Stimulated activated effector memory CD8-positive, alpha-beta T cell treated with anti-CD3 and anti-CD28 coated beads, Interleukin-12 subunit alpha, Interleukin-12 subunit beta, amount 100 ng/mL, for 72 hours (primary cell): ENCODE measurements around the gene BLM.
"Not testable (repeated sequence)": the region's sequence is repeated elsewhere in the genome, so short reads cannot be mapped to it uniquely, and the experiment has no call there.

Source experiments
- ATAC-seq: fragments of 150-1000 bp; cut with Tn5 transposase; 2 replicates; pipeline ENCODE4 v1.10.0; 2021
- DNase-seq, 2 donors: peaks; one replicate each; pipeline ENCODE4 v3.0.0; 2021 to 2022; ENCODE audit warnings: low spot score in 2 of 2
- H3K27ac Mint-ChIP-seq: one replicate; pipeline ENCODE4 v1.8.0; 2022; ENCODE audit warnings: mild to moderate bottlenecking, mixed read lengths
- H3K36me3 Mint-ChIP-seq: one replicate; pipeline ENCODE4 v1.8.0; 2022; ENCODE audit warnings: mild to moderate bottlenecking, mixed read lengths
- H3K4me1 Mint-ChIP-seq: one replicate; pipeline ENCODE4 v1.8.0; 2022; ENCODE audit warnings: mixed read lengths
- H3K4me3 Mint-ChIP-seq: one replicate; pipeline ENCODE4 v1.8.0; 2022; ENCODE audit warnings: mild to moderate bottlenecking, mixed read lengths
- H3K9me3 Mint-ChIP-seq: one replicate; pipeline ENCODE4 v1.8.0; 2022; ENCODE audit warnings: mixed read lengths

The BLM gene

DNA sequence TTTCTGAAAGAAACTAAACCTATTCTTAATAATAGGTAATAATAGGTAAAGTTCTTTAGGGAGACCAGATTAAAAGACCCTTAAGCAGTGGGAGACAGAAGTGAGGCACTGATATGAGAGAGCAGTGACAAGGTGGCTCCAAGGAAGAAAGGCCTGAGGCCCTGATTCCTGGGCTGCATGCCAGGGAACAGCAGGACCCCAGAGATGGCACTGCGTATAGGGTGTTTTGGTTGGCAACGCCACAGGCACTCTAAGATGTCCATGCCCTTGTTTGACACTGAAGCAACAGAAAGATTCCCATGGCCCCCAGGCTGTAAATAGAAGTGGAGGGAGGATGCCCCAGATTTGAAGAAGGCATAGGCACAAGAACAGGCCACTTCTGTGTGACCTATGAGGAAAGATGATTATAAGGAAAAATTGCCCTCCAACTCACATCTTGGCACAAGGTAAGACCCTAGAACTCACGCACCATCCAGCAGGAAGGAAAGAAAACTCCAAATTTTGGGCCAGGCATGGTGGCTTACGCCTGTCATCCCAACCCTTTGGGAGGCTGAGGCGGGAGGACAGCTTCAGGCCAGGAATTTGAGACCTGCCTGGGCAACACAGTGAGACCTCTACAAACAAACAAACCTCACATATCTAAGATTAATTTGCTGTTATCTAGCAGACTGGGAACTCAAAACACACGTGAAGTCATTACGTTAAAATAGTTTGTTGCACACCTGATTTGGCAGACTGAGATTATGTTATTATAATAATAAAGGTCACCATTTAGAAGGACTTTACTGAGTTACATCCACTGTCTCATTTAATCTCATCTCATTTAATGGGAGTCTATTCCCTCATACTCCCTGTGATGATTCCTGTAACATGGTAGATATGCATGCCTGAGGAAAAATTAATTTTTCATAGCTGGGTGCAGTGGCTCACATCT, 10.5 kb upstream of the BLM start:
- DNase-seq: no peak
- peak overlapping the region; percentile 45 for H3K27ac Mint-ChIP-seq
- ATAC-seq: no peak
- no peaks in the 10 kb centered on the region for H3K9me3 Mint-ChIP-seq
- no peaks in the 10 kb centered on the region for H3K36me3 Mint-ChIP-seq
- no peak overlapping the region for H3K4me3 Mint-ChIP-seq
- no peaks in the 10 kb centered on the region for H3K4me1 Mint-ChIP-seq

DNA sequence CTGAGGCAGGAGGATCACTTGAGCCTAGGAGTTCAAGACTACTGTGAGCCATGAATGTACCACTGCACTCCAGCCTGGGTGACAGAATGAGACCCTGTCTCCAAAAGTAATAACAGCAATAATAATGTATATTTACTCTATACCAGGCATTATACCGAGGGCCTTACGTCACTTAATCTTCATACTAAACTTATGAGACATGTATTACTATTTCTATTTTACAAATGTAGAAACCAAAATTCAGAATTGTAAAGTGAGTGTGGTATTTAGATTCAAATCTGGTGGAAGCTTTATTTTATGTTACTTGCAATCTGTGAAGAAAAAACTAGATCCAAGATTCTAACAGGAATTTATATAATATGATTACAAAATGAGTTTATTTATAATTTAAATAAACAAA, 9.7 kb upstream of the BLM start:
- DNase-seq (no peak), ATAC-seq (no peak)
- H3K27ac Mint-ChIP-seq: no peak overlapping the region
- no peak overlapping the region for H3K4me3 Mint-ChIP-seq
- H3K36me3 Mint-ChIP-seq: no peaks in the 10 kb centered on the region
- no peaks in the 10 kb centered on the region for H3K9me3 Mint-ChIP-seq
- no peaks in the 10 kb centered on the region for H3K4me1 Mint-ChIP-seq

- H3K4me1 Mint-ChIP-seq: no peaks in the 10 kb centered on the region
- H3K27ac Mint-ChIP-seq: no peak overlapping the region
- H3K4me3 Mint-ChIP-seq: no peak overlapping the region
- no peaks in the 10 kb centered on the region for H3K9me3 Mint-ChIP-seq
- no peak for ATAC-seq
- H3K36me3 Mint-ChIP-seq: peaks cover 5% of the 10 kb centered on the region
- no peak for DNase-seq
Measured at GRCh38 chr15:90708516-90708915, 8.6 kb upstream of the BLM start.

- H3K4me1 Mint-ChIP-seq: no peaks in the 10 kb centered on the region
- H3K9me3 Mint-ChIP-seq: no peaks in the 10 kb centered on the region
Measured at GRCh38 chr15:90709278-90709677, 7.9 kb upstream of the BLM start.

GRCh38 chr15:90710436-90711027, 6.6 kb upstream of the BLM start:
- no peak overlapping the region for H3K27ac Mint-ChIP-seq
- H3K36me3 Mint-ChIP-seq: peaks cover 5% of the 10 kb centered on the region

More at GRCh38 chr15:90709278-90709677, 7.9 kb upstream of the BLM start:
- ATAC-seq (no peak), DNase-seq (no peak)
- H3K36me3 Mint-ChIP-seq: peaks cover 5% of the 10 kb centered on the region
- no peak overlapping the region for H3K27ac Mint-ChIP-seq
- no peak overlapping the region for H3K4me3 Mint-ChIP-seq

DNA sequence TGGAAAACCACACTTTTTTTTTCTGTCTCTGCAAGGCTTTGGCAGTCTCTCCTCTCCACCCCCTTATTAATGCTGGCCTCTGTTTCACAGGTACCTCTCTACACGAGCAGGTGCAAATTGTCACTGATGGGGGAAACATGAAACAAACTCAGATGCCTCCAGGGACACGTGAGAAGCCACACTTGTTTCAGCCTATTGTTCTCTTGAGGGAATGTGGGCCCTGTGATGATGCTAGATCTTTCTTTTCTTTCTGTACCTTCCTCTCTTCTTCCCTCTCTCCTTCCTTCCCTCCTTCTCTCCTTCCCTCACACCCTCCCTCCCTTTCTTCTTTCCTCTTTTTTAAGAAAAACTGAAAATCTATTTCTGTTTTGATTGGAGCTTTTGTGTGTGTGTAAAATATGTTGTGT, 5.7 kb upstream of the BLM start:
- Mint-ChIP-seq H3K4me3 (no peak overlapping the region), H3K4me1 (peaks cover 8% of the 10 kb centered on the region), H3K36me3 (peaks cover 5% of the 10 kb centered on the region), H3K27ac (no peak overlapping the region), H3K9me3 (no peaks in the 10 kb centered on the region)
- DNase-seq: no peak
- no peak for ATAC-seq

More at GRCh38 chr15:90710436-90711027, 6.6 kb upstream of the BLM start:
- Mint-ChIP-seq H3K4me1 (no peaks in the 10 kb centered on the region), H3K9me3 (no peaks in the 10 kb centered on the region), H3K4me3 (no peak overlapping the region)
- no peak for ATAC-seq
- DNase-seq: no peak

DNA sequence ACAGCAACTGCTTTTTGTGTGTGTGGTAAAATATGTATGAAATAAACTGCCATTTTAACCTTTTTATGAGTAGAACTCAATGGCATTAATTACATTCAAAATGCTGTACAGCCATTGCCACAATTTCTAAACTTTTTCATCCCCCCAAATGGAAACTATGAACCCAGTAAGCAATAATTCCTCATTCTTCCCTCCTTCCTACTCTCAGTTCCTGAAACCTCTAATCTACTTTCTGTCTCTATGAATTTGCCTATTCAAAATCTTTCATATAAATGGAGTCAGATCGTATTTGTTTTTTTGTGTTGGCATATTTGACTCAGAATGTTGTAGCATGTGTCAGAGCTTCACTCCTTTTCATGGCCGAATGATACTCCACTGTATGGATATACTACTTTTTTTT, 5.3 kb upstream of the BLM start:
- no peak for ATAC-seq
- H3K27ac Mint-ChIP-seq: no peak overlapping the region
- no peaks in the 10 kb centered on the region for H3K9me3 Mint-ChIP-seq
- peaks cover 5% of the 10 kb centered on the region for H3K36me3 Mint-ChIP-seq
- no peak overlapping the region for H3K4me3 Mint-ChIP-seq
- DNase-seq: no peak
- peaks cover 9% of the 10 kb centered on the region for H3K4me1 Mint-ChIP-seq

GRCh38 chr15:90713081-90713480, 4.1 kb upstream of the BLM start:
- no peak overlapping the region for H3K4me3 Mint-ChIP-seq
- H3K9me3 Mint-ChIP-seq: no peaks in the 10 kb centered on the region
- H3K36me3 Mint-ChIP-seq: peaks cover 15% of the 10 kb centered on the region
- peak overlapping the region; percentile 64 for H3K27ac Mint-ChIP-seq
- peaks cover 10% of the 10 kb centered on the region for H3K4me1 Mint-ChIP-seq
- DNase-seq (no peak), ATAC-seq (no peak)

- ATAC-seq: no peak
- H3K36me3 Mint-ChIP-seq: peaks cover 34% of the 10 kb centered on the region
- peak overlapping the region; percentile 94 for H3K27ac Mint-ChIP-seq
- no peak for DNase-seq
- peak overlapping the region; percentile 97 for H3K4me3 Mint-ChIP-seq
- peaks cover 19% of the 10 kb centered on the region for H3K4me1 Mint-ChIP-seq
- no peaks in the 10 kb centered on the region for H3K9me3 Mint-ChIP-seq
Measured at GRCh38 chr15:90716317-90716975, 700 bp upstream of the BLM start.

- DNase-seq: peak in 1 of 2 donors; percentile 45
- Mint-ChIP-seq H3K27ac (peak overlapping the region; percentile 94), H3K4me3 (peak overlapping the region; percentile 97), H3K36me3 (peaks cover 44% of the 10 kb centered on the region), H3K9me3 (no peaks in the 10 kb centered on the region), H3K4me1 (peaks cover 19% of the 10 kb centered on the region)
- ATAC-seq: no peak
Measured at GRCh38 chr15:90718232-90718631, 1.1 kb downstream of the BLM start.

- Mint-ChIP-seq H3K9me3 (no peaks in the 10 kb centered on the region), H3K36me3 (peaks cover 61% of the 10 kb centered on the region), H3K4me3 (no peak overlapping the region), H3K27ac (no peak overlapping the region), H3K4me1 (peaks cover 27% of the 10 kb centered on the region)
- no peak for ATAC-seq
- no peak for DNase-seq
Measured at GRCh38 chr15:90720131-90720530, 3.0 kb downstream of the BLM start.

GRCh38 chr15:90729261-90729660, 12.1 kb downstream of the BLM start:
- peaks cover 88% of the 10 kb centered on the region for H3K36me3 Mint-ChIP-seq
- H3K27ac Mint-ChIP-seq: no peak overlapping the region

DNA sequence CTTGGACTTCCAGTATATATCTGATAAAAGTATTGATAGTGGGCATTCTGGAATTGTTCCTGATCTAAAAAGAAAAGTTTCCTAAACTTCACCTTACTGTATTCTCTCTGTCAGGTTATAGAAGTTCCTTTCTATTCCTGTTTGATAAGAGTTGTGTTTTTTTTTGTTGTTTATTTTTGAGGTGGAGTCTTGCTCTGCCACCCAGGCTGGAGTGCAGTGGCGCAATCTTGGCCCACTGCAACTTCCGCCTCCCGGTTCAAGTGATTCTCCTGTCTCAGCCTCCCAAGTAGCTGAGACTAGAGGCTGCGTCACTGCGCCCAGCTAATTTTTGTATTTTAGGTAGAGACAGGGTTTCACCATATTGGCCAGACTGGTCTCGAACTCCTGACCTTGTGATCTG, 13.1 kb downstream of the BLM start:
- no peaks in the 10 kb centered on the region for H3K9me3 Mint-ChIP-seq
- H3K4me1 Mint-ChIP-seq: peaks cover 15% of the 10 kb centered on the region
- ATAC-seq (no peak), DNase-seq (no peak)
- H3K27ac Mint-ChIP-seq: no peak overlapping the region
- H3K36me3 Mint-ChIP-seq: peaks cover 81% of the 10 kb centered on the region
- no peak overlapping the region for H3K4me3 Mint-ChIP-seq

More at GRCh38 chr15:90729261-90729660, 12.1 kb downstream of the BLM start:
- H3K4me3 Mint-ChIP-seq: no peak overlapping the region
- H3K4me1 Mint-ChIP-seq: peaks cover 23% of the 10 kb centered on the region
- H3K9me3 Mint-ChIP-seq: no peaks in the 10 kb centered on the region
- ATAC-seq (no peak), DNase-seq (no peak)

GRCh38 chr15:90735923-90736322, 18.8 kb downstream of the BLM start:
- Mint-ChIP-seq H3K36me3 (peaks cover 45% of the 10 kb centered on the region), H3K27ac (no peak overlapping the region), H3K9me3 (peaks cover 2% of the 10 kb centered on the region), H3K4me1 (peaks cover 17% of the 10 kb centered on the region), H3K4me3 (no peak overlapping the region)
- no peak for DNase-seq
- no peak for ATAC-seq

GRCh38 chr15:90740545-90740944, 23.4 kb downstream of the BLM start:
- ATAC-seq: peak; percentile 66
- H3K9me3 Mint-ChIP-seq, DNase-seq, H3K4me3 Mint-ChIP-seq, H3K27ac Mint-ChIP-seq: not testable (repeated sequence)
- Mint-ChIP-seq H3K4me1 (peaks cover 17% of the 10 kb centered on the region), H3K36me3 (peaks cover 15% of the 10 kb centered on the region)
